ENCODE results near the gene BCL6. TPM values are rescaled to one million over a fixed set of nuclear protein-coding genes. Genes with fewer than 3 reads are reported as not detected.

The BCL6 gene
- total and polyA plus RNA-seq, 2 donors (not counting 1 experiment from before 2014, with no cell fraction given): 21.2 to 48.2 TPM

DNA sequence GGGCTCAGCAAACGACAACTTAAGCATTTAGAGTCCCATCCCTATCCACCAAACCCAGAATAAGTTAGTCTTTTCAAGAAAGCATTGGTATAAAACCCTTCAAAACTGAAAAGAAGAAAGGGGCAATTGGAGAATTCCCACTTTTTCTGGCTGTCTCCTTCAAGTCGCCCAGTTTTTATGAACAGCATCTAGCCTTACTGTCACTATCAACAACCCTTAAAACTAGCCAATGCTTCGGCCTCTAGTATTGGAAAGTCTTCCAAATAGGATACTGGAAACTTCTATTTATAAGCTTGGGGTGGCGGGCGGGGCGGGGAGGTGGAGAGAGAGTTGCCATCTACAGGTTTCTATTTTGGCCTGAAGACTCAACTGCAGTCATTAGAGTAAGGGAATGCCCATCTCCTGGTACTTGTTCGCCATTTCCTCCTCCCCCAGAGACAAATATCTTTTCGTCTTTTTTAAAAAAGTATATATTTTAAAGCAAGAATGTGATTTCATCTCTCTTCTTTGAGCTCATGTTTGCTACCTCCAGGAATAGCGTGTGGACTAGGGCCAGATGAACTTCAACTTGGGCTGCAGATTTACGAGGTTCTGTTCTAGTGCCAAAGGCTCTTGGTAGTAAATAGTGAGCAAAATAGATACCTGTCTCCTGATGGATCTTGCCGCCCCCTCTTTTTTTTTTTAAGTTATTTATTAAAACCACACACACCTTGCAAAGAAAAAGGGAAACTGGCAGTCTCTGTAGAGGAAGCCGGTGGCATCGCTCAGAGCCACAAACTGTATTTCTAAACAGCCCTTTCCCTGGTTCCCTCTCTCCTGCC is 2.7 kb downstream of the BCL6 start:
- no CpG with 5 or more reads among the region's 13 CpGs for WGBS (ENCODE audit: insufficient coverage)
- TF ChIP-seq EZH2 (IDR thresholded peaks at IDR 0.05; ENCODE audit: borderline replicate concordance, insufficient read depth, low read depth, low read length, poor library complexity, severe bottlenecking) (no peak), CTCF (IDR thresholded peaks at IDR 0.05) (peak; percentile 1)
- Mint-ChIP-seq H3K4me3 (peak overlapping the region; percentile 97), H3K27ac (peak overlapping the region; percentile 86), H3K9me3 (ENCODE audit: insufficient read depth) (no peaks in the 10 kb centered on the region), H3K4me1 (peaks cover 68% of the 10 kb centered on the region), H3K27me3 (no peaks in the 10 kb centered on the region)
- ChIA-PET POLR2A (interaction anchor here (0.6 to 0.7 kb wide), 3 partner anchors 656 to 1050 kb away, joined by 3 to 4 read pairs (median 3); no protein-coding TSS in a partner anchor), CTCF (interaction anchor here (0.6 to 9.2 kb wide), 20 partner anchors 195 to 1212 kb away, joined by 3 to 182 read pairs (median 4); no protein-coding TSS in a partner anchor)
- H4K20me1 ChIP-seq (ENCODE audit: control insufficient read depth, insufficient read depth, low read length, poor library complexity, severe bottlenecking): peaks cover 28% of the 10 kb centered on the region
- H3K4me3 ChIP-seq (ENCODE audit: control extremely low read depth in 1 of 5, extremely low read depth in 1 of 5, insufficient read depth in 1 of 5, low read depth in 2 of 5, low read length in 4 of 5): peak overlapping the region; percentile 67 to 94 (median 78)
- peak overlapping the region; percentile 93 for H3K9ac ChIP-seq (ENCODE audit: low read length)
- peaks cover 55% of the 10 kb centered on the region for H3K79me2 ChIP-seq (ENCODE audit: control insufficient read depth, insufficient read depth, low read length)
- intact Hi-C loops (cut with micrococcal nuclease): loop anchor here (1.0 to 10.0 kb wide), 9 partner anchors 442 to 1125 kb away; no protein-coding TSS in a partner anchor
- no peak for ATAC-seq (ENCODE audit: low read depth)
- peak; percentile 57 for DNase-seq
- no peaks in the 10 kb centered on the region for H3K27me3 ChIP-seq (replicated peaks in 1 of 4; ENCODE audit: control extremely low read depth in 1 of 4, control insufficient read depth in 3 of 4, insufficient read depth in 4 of 4, low read length in 3 of 4)
- no peaks in the 10 kb centered on the region for H3K9me3 ChIP-seq (ENCODE audit: control extremely low read depth in 1 of 3, control insufficient read depth in 2 of 3, insufficient read depth in 1 of 3, low read length in 2 of 3)
- H3K27ac ChIP-seq (ENCODE audit: low read length in 2 of 2): peak overlapping the region in 1 of 2 donors; percentile 39
- no peak overlapping the region for H2AFZ ChIP-seq (ENCODE audit: insufficient read depth, low read depth, low read length, poor library complexity, severe bottlenecking)
- H3K4me1 ChIP-seq (ENCODE audit: control insufficient read depth in 2 of 2, insufficient read depth in 2 of 2, low read length in 2 of 2): peaks cover 35 to 64% of the 10 kb centered on the region in 2 donors
- H3K4me2 ChIP-seq (replicated peaks; ENCODE audit: low read depth, low read length, poor library complexity, severe bottlenecking): peak overlapping the region; percentile 98
- no peaks in the 10 kb centered on the region for H3K36me3 ChIP-seq (replicated peaks in 1 of 2; ENCODE audit: control extremely low read depth in 1 of 2, control insufficient read depth in 1 of 2, extremely low read depth in 1 of 2, insufficient read depth in 2 of 2, low read length in 1 of 2)
